ENCODE results near the gene ASB13. TPM values are rescaled to one million over a fixed set of nuclear protein-coding genes. Genes with fewer than 3 reads are reported as not detected.

ASB13 gene
- total RNA-seq, 2 donors from 2014 or later, result 12.8 to 13.5 TPM

DNA sequence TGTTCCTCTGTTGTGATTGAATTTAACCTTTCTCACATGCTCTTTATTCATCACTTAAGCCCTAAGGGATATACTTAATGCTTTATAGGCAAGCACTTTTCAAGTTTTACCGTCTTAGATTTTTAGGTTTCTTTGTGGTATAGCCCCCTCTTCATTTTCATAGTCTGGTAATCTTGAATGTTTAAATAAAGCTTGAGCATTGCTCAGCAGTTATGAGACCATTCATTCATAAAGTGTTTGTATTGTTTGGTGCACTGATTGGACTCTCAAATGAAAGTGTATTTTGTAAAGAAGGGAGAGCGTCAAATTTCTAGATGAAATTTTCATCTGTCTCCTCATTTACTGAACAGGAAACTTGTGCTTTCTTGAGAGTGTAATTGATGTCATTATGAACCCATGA, 43.5 kb upstream of the ASB13 start:
- H3K27ac Mint-ChIP-seq, result no peak overlapping the region
- DNase-seq, result no peak
- Histone ChIP-seq H3K9ac (ENCODE audit: extremely low read depth, low read length, poor library complexity, severe bottlenecking) (no peak overlapping the region), H3K27me3 (ENCODE audit: control insufficient read depth, insufficient read depth, low read length, poor library complexity, severe bottlenecking) (no peaks in the 10 kb centered on the region), H3K4me1 (ENCODE audit: control insufficient read depth, insufficient read depth, low read length) (no peaks in the 10 kb centered on the region), H3K27ac (ENCODE audit: low read depth, low read length) (no peak overlapping the region), H3K36me3 (ENCODE audit: control insufficient read depth, insufficient read depth, low read length) (no peaks in the 10 kb centered on the region), H3K9me3 (ENCODE audit: control insufficient read depth, low read length) (no peaks in the 10 kb centered on the region), H3K4me3 (ENCODE audit: low read length) (no peak overlapping the region)
- H3K4me3 Mint-ChIP-seq, result no peak overlapping the region
- TF ChIP-seq CTCF (conservative IDR thresholded peaks at IDR 0.05), result no peak
- no peaks in the 10 kb centered on the region for H3K9me3 Mint-ChIP-seq
- H3K36me3 Mint-ChIP-seq (ENCODE audit: low read depth), result no peaks in the 10 kb centered on the region
- peaks cover 7% of the 10 kb centered on the region for H3K4me1 Mint-ChIP-seq
- no peaks in the 10 kb centered on the region for H3K27me3 Mint-ChIP-seq (ENCODE audit: insufficient read depth)
- 100% methylated on average over 2 of the region's 2 CpGs for WGBS, 2 experiments (ENCODE audit: insufficient coverage in 1 of 2, insufficient read length in 1 of 2)

DNA sequence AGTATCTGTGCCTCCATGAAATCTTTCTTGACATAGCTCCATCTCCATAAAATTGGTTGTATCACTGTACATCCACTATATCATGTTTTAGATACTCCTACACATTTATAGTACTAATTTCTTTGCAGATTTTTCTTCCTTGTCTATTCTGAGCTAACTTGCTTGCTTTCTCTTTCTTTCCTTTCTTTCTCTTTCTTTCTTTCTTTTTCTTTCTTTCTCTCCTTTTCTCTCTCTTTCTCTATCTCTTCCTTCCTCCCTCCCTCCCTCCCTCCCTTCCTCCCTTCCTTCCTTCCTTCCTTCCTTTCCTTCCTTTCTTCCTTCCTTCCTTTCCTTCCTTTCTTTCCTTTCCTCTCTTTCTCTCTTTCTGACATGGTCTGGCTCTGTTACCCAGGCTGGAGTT, 42.0 kb upstream of the ASB13 start:
- Histone ChIP-seq H3K4me1 (ENCODE audit: control insufficient read depth, insufficient read depth, low read length) (no peaks in the 10 kb centered on the region), H3K27ac (ENCODE audit: low read depth, low read length) (no peak overlapping the region), H3K9me3 (ENCODE audit: control insufficient read depth, low read length) (no peaks in the 10 kb centered on the region), H3K9ac (ENCODE audit: extremely low read depth, low read length, poor library complexity, severe bottlenecking) (no peak overlapping the region), H3K36me3 (ENCODE audit: control insufficient read depth, insufficient read depth, low read length) (no peaks in the 10 kb centered on the region), H3K4me3 (ENCODE audit: low read length) (no peak overlapping the region), H3K27me3 (ENCODE audit: control insufficient read depth, insufficient read depth, low read length, poor library complexity, severe bottlenecking) (no peaks in the 10 kb centered on the region)
- Mint-ChIP-seq H3K27me3 (ENCODE audit: insufficient read depth) (no peaks in the 10 kb centered on the region), H3K9me3 (no peaks in the 10 kb centered on the region), H3K27ac (no peak overlapping the region), H3K4me1 (peaks cover 7% of the 10 kb centered on the region), H3K36me3 (ENCODE audit: low read depth) (no peaks in the 10 kb centered on the region), H3K4me3 (no peak overlapping the region)
- no peak for DNase-seq
- TF ChIP-seq CTCF (conservative IDR thresholded peaks at IDR 0.05), result no peak

DNA sequence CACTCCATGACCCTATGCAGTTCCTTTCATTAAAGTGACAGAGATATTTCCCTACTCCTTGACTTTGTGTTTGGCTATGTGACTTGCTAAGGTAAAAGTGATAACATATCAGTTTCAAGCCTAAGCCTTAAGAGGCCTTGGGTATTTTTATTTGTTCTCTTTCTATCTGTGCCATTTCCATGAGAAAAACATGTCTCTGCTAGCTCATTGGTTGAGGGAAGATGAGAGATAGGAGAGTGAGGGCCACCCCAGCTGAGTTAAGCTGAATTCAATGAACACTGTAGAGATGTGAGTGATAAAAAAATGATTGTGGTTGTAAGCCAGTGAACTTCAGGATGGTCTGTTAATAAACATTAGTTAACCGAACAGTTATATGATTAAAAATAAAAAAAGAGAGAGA, 31.7 kb upstream of the ASB13 start:
- Mint-ChIP-seq H3K9me3 (no peaks in the 10 kb centered on the region), H3K36me3 (ENCODE audit: low read depth) (no peaks in the 10 kb centered on the region), H3K27me3 (ENCODE audit: insufficient read depth) (no peaks in the 10 kb centered on the region), H3K4me3 (peak overlapping the region; percentile 2), H3K4me1 (peaks cover 41% of the 10 kb centered on the region), H3K27ac (peak overlapping the region; percentile 11)
- no peak for TF ChIP-seq CTCF (conservative IDR thresholded peaks at IDR 0.05)
- Histone ChIP-seq H3K36me3 (ENCODE audit: control insufficient read depth, insufficient read depth, low read length) (no peaks in the 10 kb centered on the region), H3K4me1 (ENCODE audit: control insufficient read depth, insufficient read depth, low read length) (peaks cover 5% of the 10 kb centered on the region), H3K9me3 (ENCODE audit: control insufficient read depth, low read length) (no peaks in the 10 kb centered on the region), H3K27ac (ENCODE audit: low read depth, low read length) (no peak overlapping the region), H3K9ac (ENCODE audit: extremely low read depth, low read length, poor library complexity, severe bottlenecking) (no peak overlapping the region), H3K4me3 (ENCODE audit: low read length) (peak overlapping the region; percentile 37), H3K27me3 (ENCODE audit: control insufficient read depth, insufficient read depth, low read length, poor library complexity, severe bottlenecking) (no peaks in the 10 kb centered on the region)
- WGBS, 2 experiments (ENCODE audit: insufficient coverage in 1 of 2, insufficient read length in 1 of 2), result no CpG with 5 or more reads among the region's 1 CpG
- no peak for DNase-seq

Data from endodermal cell (in vitro differentiated cells).